A673 (cell line): Measurements from ENCODE around the gene TMEM168. TPM values are rescaled to one million over a fixed set of nuclear protein-coding genes. Genes with fewer than 3 reads are reported as not detected.

Experiments
- BruUV-seq: library from RNA; stranded (reverse); fragments of 400-500 nt; replicated peaks from 2 replicates; lab custom pipeline; 2021; lab: Mats Ljungman, UMichigan
- CTCF ChIA-PET: fragments of 300-600 bp; sonication (Branson Sonifier 250); formaldehyde crosslinking; loops from one replicate; lab custom pipeline; 2022; ENCODE audit warnings: antibody characterized with exemption; lab: Charles Lee
- POLR2A ChIA-PET: fragments of 300-600 bp; sonication (Branson Sonifier 250); formaldehyde crosslinking; loops from one replicate; lab custom pipeline; 2022; ENCODE audit warnings: antibody characterized with exemption; ENCODE audit not compliant: low non-redundant PET; lab: Charles Lee
- DNase-seq: peaks from one replicate; pipeline ENCODE4 v3.0.0-alpha.2; 2015; ENCODE audit warnings: low spot score
- H3K27ac ChIP-seq: fragments of 200-600 bp; sonication (generic); 2 replicates; pipeline ENCODE4 v1.5.1; 2016; ENCODE audit warnings: mixed run types, low read depth, mild to moderate bottlenecking, mixed read lengths, antibody characterized with exemption, low read length; ENCODE audit not compliant: poor library complexity, severe bottlenecking
- H3K27me3 ChIP-seq: fragments of 200-600 bp; sonication (generic); replicated peaks from 2 replicates; pipeline ENCODE4 v1.6.1; 2017; ENCODE audit warnings: mixed run types, low read depth, mild to moderate bottlenecking, mixed read lengths, antibody characterized with exemption, low read length; ENCODE audit not compliant: insufficient read depth, poor library complexity
- H3K36me3 ChIP-seq: fragments of 200-600 bp; sonication (generic); 2 replicates; pipeline ENCODE4 v1.6.1; 2016; ENCODE audit warnings: mixed run types, mild to moderate bottlenecking, mixed read lengths, antibody characterized with exemption, low read length; ENCODE audit not compliant: insufficient read depth, poor library complexity, severe bottlenecking
- H3K4me1 ChIP-seq: fragments of 200-600 bp; sonication (generic); 2 replicates; pipeline ENCODE4 v1.6.1; 2017; ENCODE audit warnings: mixed run types, mild to moderate bottlenecking, mixed read lengths, antibody characterized with exemption, low read length; ENCODE audit not compliant: insufficient read depth, poor library complexity, severe bottlenecking
- H3K4me3 ChIP-seq: fragments of 200-600 bp; sonication (generic); 2 replicates; pipeline ENCODE4 v1.5.1; 2016; ENCODE audit warnings: low read depth, mixed run types, mild to moderate bottlenecking, mixed read lengths, low read length; ENCODE audit not compliant: poor library complexity, severe bottlenecking
- H3K9me3 ChIP-seq: fragments of 200-600 bp; sonication (generic); 2 replicates; pipeline ENCODE4 v1.6.1; 2016; ENCODE audit warnings: mixed run types, low read depth, mild to moderate bottlenecking, mixed read lengths, antibody characterized with exemption, low read length; ENCODE audit not compliant: poor library complexity, severe bottlenecking
- CTCF ChIP-seq: fragments of 300-800, 200-600 bp; sonication (generic); conservative IDR thresholded peaks from 2 replicates; pipeline ENCODE4 v1.5.1; 2017; ENCODE audit warnings: low read depth, mild to moderate bottlenecking, antibody characterized with exemption, low read length, moderate library complexity, mixed read lengths
- EZH2 ChIP-seq: fragments of 200-600 bp; sonication (generic); IDR thresholded peaks from 2 replicates; pipeline ENCODE4 v1.6.1; 2017; ENCODE audit warnings: borderline replicate concordance, low read depth, mild to moderate bottlenecking, mixed read lengths, antibody characterized with exemption, low read length; ENCODE audit not compliant: poor library complexity, severe bottlenecking
- intact Hi-C: fragments of 100-400 bp; cut with micrococcal nuclease; formaldehyde crosslinking; loops from one replicate; pipeline ENCODE4 v1.10.0; 2022; ENCODE audit not compliant: unreplicated experiment
- total RNA-seq: library from RNA; stranded (reverse); gene quantifications from 2 replicates; pipeline ENCODE4 v1.2.3, GENCODE V29; 2021

The TMEM168 gene
- total RNA-seq, 1 experiment from 2014 or later = 26.4 TPM

- Histone ChIP-seq H3K36me3 (no peaks in the 10 kb centered on the region), H3K27ac (no peak overlapping the region), H3K4me3 (no peak overlapping the region), H3K4me1 (no peaks in the 10 kb centered on the region), H3K27me3 (no peaks in the 10 kb centered on the region), H3K9me3 (no peaks in the 10 kb centered on the region)
- intact Hi-C loops = no loop called here
- no TSS peak for BruUV-seq
- ChIA-PET CTCF (no interaction called here), POLR2A (no interaction called here)
- DNase-seq = peak; percentile 5
- TF ChIP-seq CTCF = no peak
- no peak for TF ChIP-seq EZH2
These were observed 64.1 kb downstream of the TMEM168 start for GRCh38 chr7:112726076-112726475.

GRCh38 chr7:112723416-112723815 lies 66.8 kb downstream of the TMEM168 start:
- Histone ChIP-seq H3K9me3 (no peaks in the 10 kb centered on the region), H3K27me3 (no peaks in the 10 kb centered on the region), H3K36me3 (no peaks in the 10 kb centered on the region), H3K4me1 (no peaks in the 10 kb centered on the region), H3K27ac (no peak overlapping the region), H3K4me3 (no peak overlapping the region)
- no TSS peak for BruUV-seq
- intact Hi-C loops = no loop called here
- no peak for DNase-seq
- CTCF ChIA-PET = no interaction called here
- TF ChIP-seq CTCF (no peak), EZH2 (no peak)
- POLR2A ChIA-PET = no interaction called here

GRCh38 chr7:112721366-112721765 lies 68.8 kb downstream of the TMEM168 start:
- H3K27ac ChIP-seq = no peak overlapping the region
- BruUV-seq = no TSS peak
- TF ChIP-seq CTCF (no peak), EZH2 (no peak)
- H3K36me3 ChIP-seq = no peaks in the 10 kb centered on the region
- H3K27me3 ChIP-seq = no peaks in the 10 kb centered on the region
- no peaks in the 10 kb centered on the region for H3K4me1 ChIP-seq
- ChIA-PET CTCF (no interaction called here), POLR2A (no interaction called here)
- H3K9me3 ChIP-seq = no peaks in the 10 kb centered on the region
- DNase-seq = no peak
- no peak overlapping the region for H3K4me3 ChIP-seq
- intact Hi-C loops = no loop called here
